OCI-LY3 (cell line): ENCODE data around the gene RFX3.

ENCODE experiments used
- CTCF ChIP-seq: fragments of 200-600, 300-600 bp; sonication (generic); IDR thresholded peaks from 2 replicates; pipeline ENCODE4 v1.5.1; 2014; ENCODE audit warnings: antibody characterized with exemption, low read length, low read depth
- EZH2phosphoT487 ChIP-seq: fragments of 200-600 bp; shearing (Covaris generic); IDR thresholded peaks from 2 replicates; pipeline ENCODE4 v1.6.1; 2018; ENCODE audit warnings: antibody characterized with exemption, mixed run types, low read depth

DNA sequence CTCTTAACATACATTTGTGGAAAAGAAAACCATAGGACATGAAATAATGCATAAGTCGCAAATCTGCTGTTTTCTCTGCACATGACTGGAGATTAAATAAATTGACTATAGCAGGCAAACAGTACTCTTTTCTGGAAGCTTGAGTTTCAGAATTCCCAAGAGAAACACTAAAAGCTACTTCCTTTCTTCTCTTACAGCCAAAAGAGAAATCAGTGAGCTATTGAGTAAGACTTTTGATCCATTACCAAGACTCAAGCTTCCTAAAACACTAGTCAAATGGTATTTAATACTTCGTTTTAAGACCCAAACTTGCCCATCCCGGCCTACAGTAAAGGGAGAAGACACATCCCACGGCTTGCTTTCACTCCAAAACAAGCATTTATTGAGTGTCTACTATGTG lies 346.1 kb downstream of the RFX3 start:
- TF ChIP-seq CTCF (no peak), EZH2phosphoT487 (no peak)
